ENCODE data around the gene NFYA. TPM values are rescaled to one million over a fixed set of nuclear protein-coding genes. Genes with fewer than 3 reads are reported as not detected.
A peak's percentile ranks its signal among the peaks of the same experiment; 100 is the strongest.

Gene NFYA
- total RNA-seq, 1 donor from 2014 or later, result 47.8 TPM

DNA sequence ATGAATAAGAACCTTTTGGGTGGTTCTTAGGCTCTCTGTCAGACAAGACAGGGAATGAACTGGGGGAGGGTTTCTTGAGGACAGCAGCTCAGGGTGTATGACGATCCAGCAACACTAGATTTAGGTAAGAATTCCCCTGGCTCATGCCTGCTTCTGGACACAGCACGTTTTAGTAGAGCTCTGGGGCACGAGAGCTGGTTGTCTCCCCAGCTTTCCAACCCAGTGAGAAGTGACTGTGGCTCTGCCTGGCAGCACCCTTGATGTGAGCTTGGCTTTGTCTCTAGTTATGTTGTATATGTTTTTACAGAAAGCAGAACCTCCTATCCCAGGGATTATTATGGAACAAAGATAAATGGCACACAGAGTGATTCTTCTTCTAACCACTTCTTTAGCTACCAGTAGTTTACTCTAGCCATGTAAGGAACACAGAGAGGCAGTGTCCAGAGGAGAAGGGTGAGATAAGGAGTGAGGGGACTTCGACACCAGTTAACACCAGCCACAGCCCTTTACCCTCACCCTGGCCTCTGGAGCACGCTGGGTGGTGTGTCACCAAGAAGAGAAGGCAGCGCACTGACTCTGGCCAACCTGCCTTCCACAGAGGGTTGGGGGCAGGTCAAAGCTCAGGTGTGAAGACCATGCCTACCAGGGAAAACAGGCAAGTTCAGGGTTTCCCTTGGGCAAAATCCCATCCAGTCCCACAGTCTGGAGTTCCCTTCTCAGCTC, 15.8 kb upstream of the NFYA start:
- H3K4me1 Mint-ChIP-seq (ENCODE audit: low read depth, unreplicated experiment), result peaks cover 30% of the 10 kb centered on the region
- TF ChIP-seq, protein P1, sequence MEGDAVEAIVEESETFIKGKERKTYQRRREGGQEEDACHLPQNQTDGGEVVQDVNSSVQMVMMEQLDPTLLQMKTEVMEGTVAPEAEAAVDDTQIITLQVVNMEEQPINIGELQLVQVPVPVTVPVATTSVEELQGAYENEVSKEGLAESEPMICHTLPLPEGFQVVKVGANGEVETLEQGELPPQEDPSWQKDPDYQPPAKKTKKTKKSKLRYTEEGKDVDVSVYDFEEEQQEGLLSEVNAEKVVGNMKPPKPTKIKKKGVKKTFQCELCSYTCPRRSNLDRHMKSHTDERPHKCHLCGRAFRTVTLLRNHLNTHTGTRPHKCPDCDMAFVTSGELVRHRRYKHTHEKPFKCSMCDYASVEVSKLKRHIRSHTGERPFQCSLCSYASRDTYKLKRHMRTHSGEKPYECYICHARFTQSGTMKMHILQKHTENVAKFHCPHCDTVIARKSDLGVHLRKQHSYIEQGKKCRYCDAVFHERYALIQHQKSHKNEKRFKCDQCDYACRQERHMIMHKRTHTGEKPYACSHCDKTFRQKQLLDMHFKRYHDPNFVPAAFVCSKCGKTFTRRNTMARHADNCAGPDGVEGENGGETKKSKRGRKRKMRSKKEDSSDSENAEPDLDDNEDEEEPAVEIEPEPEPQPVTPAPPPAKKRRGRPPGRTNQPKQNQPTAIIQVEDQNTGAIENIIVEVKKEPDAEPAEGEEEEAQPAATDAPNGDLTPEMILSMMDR (IDR thresholded peaks at IDR 0.05; ENCODE audit: partially characterized antibody, unreplicated experiment), result no peak
- peaks cover 4% of the 10 kb centered on the region for H3K27me3 Mint-ChIP-seq (ENCODE audit: unreplicated experiment)
- H3K4me3 Mint-ChIP-seq (ENCODE audit: unreplicated experiment), result peak overlapping the region; percentile 13
- no peak overlapping the region for H3K27ac Mint-ChIP-seq (ENCODE audit: unreplicated experiment)
- peaks cover 15% of the 10 kb centered on the region for H3K9me3 Mint-ChIP-seq (ENCODE audit: unreplicated experiment)
- H3K36me3 Mint-ChIP-seq (ENCODE audit: unreplicated experiment), result no peaks in the 10 kb centered on the region
- DNase-seq, result no peak

DNA sequence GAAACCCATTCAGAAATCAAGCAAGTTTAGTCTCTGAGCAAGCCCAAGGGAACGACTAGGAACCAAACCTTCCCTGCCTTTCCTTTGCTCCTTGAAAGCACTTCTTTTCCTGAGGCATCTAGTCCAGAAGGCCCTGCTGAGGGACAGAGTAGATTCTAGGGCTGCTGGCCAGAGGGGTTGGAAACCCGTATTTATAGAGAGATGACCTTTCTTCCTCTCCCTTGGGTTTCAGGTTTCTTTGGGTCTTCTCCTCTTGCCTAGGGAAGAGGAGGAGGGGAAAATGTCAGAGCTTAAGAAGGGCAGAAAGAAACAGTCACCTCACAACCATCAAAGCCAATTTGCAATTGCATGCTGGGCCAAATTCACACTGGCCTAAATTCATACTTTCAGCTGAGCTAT, 14.0 kb upstream of the NFYA start:
- Mint-ChIP-seq H3K27me3 (ENCODE audit: unreplicated experiment) (peaks cover 4% of the 10 kb centered on the region), H3K27ac (ENCODE audit: unreplicated experiment) (no peak overlapping the region), H3K4me1 (ENCODE audit: low read depth, unreplicated experiment) (peaks cover 28% of the 10 kb centered on the region), H3K9me3 (ENCODE audit: unreplicated experiment) (peaks cover 13% of the 10 kb centered on the region), H3K4me3 (ENCODE audit: unreplicated experiment) (no peak overlapping the region), H3K36me3 (ENCODE audit: unreplicated experiment) (no peaks in the 10 kb centered on the region)
- TF ChIP-seq, protein P1 (IDR thresholded peaks at IDR 0.05; ENCODE audit: partially characterized antibody, unreplicated experiment), result no peak
- no peak for DNase-seq

DNA sequence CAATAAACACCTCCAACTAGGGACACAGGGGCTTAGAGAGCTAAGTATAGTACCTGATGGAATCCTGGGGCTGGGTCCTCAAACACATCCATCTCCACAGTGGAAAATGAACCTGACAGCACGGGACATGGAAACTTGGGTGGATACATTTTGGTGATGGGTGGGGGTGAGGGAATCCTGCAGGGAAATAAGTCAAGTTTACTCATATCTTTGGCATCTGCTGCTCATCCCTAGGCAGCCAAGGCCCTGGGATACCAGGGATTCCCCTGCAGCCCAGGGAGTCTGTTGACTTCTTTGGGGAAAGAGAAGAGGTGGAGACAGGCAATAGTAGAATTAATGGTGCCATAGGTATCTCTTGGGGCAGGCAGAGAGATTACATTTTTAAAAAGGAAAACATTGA, 13.2 kb upstream of the NFYA start:
- Mint-ChIP-seq H3K4me1 (ENCODE audit: low read depth, unreplicated experiment) (peaks cover 28% of the 10 kb centered on the region), H3K27me3 (ENCODE audit: unreplicated experiment) (peaks cover 4% of the 10 kb centered on the region), H3K9me3 (ENCODE audit: unreplicated experiment) (peaks cover 13% of the 10 kb centered on the region), H3K36me3 (ENCODE audit: unreplicated experiment) (no peaks in the 10 kb centered on the region), H3K4me3 (ENCODE audit: unreplicated experiment) (no peak overlapping the region), H3K27ac (ENCODE audit: unreplicated experiment) (no peak overlapping the region)
- DNase-seq, result no peak
- TF ChIP-seq, protein P1 (IDR thresholded peaks at IDR 0.05; ENCODE audit: partially characterized antibody, unreplicated experiment), result no peak

DNA sequence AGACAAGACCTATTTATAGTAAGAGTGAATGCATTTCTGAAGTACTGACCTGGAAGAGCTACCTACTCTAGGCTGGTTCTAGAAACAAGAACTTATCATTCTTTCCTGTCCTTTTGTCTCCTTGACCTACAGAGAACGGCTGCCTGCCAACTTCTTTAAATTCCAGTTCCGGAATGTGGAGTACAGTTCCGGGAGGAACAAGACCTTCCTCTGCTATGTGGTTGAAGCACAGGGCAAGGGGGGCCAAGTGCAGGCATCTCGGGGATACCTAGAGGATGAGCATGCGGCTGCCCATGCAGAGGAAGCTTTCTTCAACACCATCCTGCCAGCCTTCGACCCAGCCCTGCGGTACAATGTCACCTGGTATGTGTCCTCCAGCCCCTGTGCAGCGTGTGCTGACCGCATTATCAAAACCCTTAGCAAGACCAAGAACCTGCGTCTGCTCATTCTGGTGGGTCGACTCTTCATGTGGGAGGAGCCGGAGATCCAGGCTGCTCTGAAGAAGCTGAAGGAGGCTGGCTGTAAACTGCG, 11.5 kb upstream of the NFYA start:
- Mint-ChIP-seq H3K36me3 (ENCODE audit: unreplicated experiment) (no peaks in the 10 kb centered on the region), H3K4me1 (ENCODE audit: low read depth, unreplicated experiment) (peaks cover 25% of the 10 kb centered on the region)

DNA sequence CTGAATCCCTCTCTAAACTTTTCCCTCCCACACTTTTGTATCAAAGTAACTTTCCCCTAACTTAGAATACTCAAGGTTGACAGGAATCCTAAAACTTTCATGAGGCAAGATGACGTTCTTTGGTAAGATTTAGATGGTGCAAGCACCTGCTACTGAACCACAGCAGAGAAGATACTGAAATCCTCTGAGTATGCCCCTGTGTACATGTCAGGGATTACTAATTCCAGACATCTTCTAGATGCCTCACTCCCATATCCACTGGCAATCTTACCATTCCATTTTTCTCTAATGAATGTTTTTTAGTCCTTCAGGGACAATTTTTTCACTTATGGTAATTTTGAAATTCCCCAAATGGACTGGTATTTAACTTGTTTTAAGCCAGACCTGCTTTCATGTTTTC, 10.7 kb upstream of the NFYA start:
- DNase-seq, result no peak
- no peak overlapping the region for H3K4me3 Mint-ChIP-seq (ENCODE audit: unreplicated experiment)
- H3K27ac Mint-ChIP-seq (ENCODE audit: unreplicated experiment), result no peak overlapping the region
- H3K4me1 Mint-ChIP-seq (ENCODE audit: low read depth, unreplicated experiment), result peaks cover 29% of the 10 kb centered on the region
- TF ChIP-seq, protein P1 (IDR thresholded peaks at IDR 0.05; ENCODE audit: partially characterized antibody, unreplicated experiment), result no peak
- H3K36me3 Mint-ChIP-seq (ENCODE audit: unreplicated experiment), result no peaks in the 10 kb centered on the region
- H3K9me3 Mint-ChIP-seq (ENCODE audit: unreplicated experiment), result peaks cover 3% of the 10 kb centered on the region
- no peaks in the 10 kb centered on the region for H3K27me3 Mint-ChIP-seq (ENCODE audit: unreplicated experiment)

More for the DNA sequence above, 11.5 kb upstream of the NFYA start:
- Mint-ChIP-seq H3K4me3 (ENCODE audit: unreplicated experiment) (no peak overlapping the region), H3K27me3 (ENCODE audit: unreplicated experiment) (no peaks in the 10 kb centered on the region), H3K27ac (ENCODE audit: unreplicated experiment) (no peak overlapping the region), H3K9me3 (ENCODE audit: unreplicated experiment) (peaks cover 3% of the 10 kb centered on the region)
- TF ChIP-seq, protein P1 (IDR thresholded peaks at IDR 0.05; ENCODE audit: partially characterized antibody, unreplicated experiment), result no peak
- DNase-seq, result no peak

All from glutamatergic neuron (in vitro differentiated cells).